Kidney epithelial cell (primary cell): ENCODE data around the gene RAB4A. TPM values are rescaled to one million over a fixed set of nuclear protein-coding genes. Genes with fewer than 3 reads are reported as not detected.

ENCODE experiments used
- DNase-seq: peaks from one replicate; pipeline ENCODE4 v3.0.0-alpha.2; 2010; ENCODE audit warnings: low read depth
- H3K27me3 ChIP-seq: 2 replicates; pipeline ENCODE4 v1.6.0; 2011; ENCODE audit warnings: low read length; ENCODE audit not compliant: control insufficient read depth, insufficient read depth
- H3K36me3 ChIP-seq: 2 replicates; pipeline ENCODE4 v1.5.1; 2011; ENCODE audit warnings: low read length; ENCODE audit not compliant: control insufficient read depth, insufficient read depth
- H3K4me3 ChIP-seq: 2 replicates; pipeline ENCODE4 v1.5.1; 2011; ENCODE audit warnings: low read depth, mild to moderate bottlenecking, control low read depth, low read length
- CTCF ChIP-seq: IDR thresholded peaks from 2 replicates; pipeline ENCODE4 v1.5.1; 2011; ENCODE audit warnings: mild to moderate bottlenecking, moderate library complexity, low read length, control low read depth, inconsistent platforms; ENCODE audit not compliant: insufficient read depth, poor library complexity, severe bottlenecking
- total RNA-seq: library from RNA; depleted of rRNA; stranded (reverse); fragments of >200 nt; gene quantifications from 2 replicates; pipeline ENCODE4 v1.2.3, GENCODE V29; 2015

RAB4A gene
- total RNA-seq, 1 donor from 2014 or later: 53.9 TPM

GRCh38 chr1:229264068-229264467 is 6.8 kb upstream of the RAB4A start:
- no peak for TF ChIP-seq CTCF
- DNase-seq: no peak

DNA sequence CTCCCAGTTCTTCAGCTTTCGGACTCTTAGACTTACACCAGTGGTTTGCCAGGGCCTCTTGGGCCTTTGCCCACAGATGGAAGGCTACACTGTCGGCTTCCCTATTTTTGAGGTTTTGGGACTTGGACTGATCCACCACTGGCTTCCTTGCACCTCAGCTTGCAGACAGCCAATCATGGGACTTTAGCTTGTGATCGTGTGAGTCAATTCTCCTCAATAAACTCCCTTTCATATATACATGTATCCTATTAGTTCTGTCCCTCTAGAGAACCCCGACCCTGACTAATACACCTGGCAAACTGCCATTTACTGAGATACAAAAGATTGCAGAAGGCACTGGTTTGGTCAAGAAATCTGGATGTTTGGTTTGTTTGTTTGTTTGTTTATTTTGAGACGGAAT is 6.4 kb upstream of the RAB4A start:
- H3K27me3 ChIP-seq: no peaks in the 10 kb centered on the region
- no peaks in the 10 kb centered on the region for H3K36me3 ChIP-seq
- DNase-seq: no peak
- H3K4me3 ChIP-seq: no peak overlapping the region
- no peak for TF ChIP-seq CTCF

More at GRCh38 chr1:229264068-229264467, 6.8 kb upstream of the RAB4A start:
- Histone ChIP-seq H3K4me3 (no peak overlapping the region), H3K27me3 (no peaks in the 10 kb centered on the region), H3K36me3 (no peaks in the 10 kb centered on the region)

DNA sequence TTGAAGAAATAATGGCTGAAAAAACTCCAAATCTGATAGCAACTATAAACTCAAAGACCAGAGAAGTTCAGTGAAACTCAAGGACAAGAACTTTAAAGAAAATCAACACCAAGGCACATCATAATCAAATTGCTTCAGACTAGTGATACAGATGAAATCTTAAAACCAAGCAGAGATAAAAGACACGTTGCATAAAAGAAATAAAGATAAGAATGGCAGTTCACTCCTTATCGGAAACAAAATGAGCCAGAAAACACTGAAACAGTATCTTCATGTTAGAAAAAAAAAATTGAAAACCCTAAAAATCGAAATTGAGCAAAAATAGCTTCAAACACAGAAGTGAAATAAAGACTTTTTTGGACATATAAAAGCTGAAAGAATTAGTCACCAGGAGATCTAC is 4.6 kb upstream of the RAB4A start:
- no peak for TF ChIP-seq CTCF
- Histone ChIP-seq H3K36me3 (no peaks in the 10 kb centered on the region), H3K27me3 (no peaks in the 10 kb centered on the region), H3K4me3 (no peak overlapping the region)
- no peak for DNase-seq

GRCh38 chr1:229266832-229267500 is 3.9 kb upstream of the RAB4A start:
- no peak overlapping the region for H3K4me3 ChIP-seq
- H3K27me3 ChIP-seq: no peaks in the 10 kb centered on the region
- no peak for TF ChIP-seq CTCF
- no peak for DNase-seq
- H3K36me3 ChIP-seq: no peaks in the 10 kb centered on the region

- DNase-seq: no peak
- Histone ChIP-seq H3K36me3 (no peaks in the 10 kb centered on the region), H3K4me3 (no peak overlapping the region), H3K27me3 (no peaks in the 10 kb centered on the region)
- no peak for TF ChIP-seq CTCF
Observed at GRCh38 chr1:229268505-229268904, 2.4 kb upstream of the RAB4A start.
